HG03432 (cell line): ENCODE results near the gene CNIH3.
A peak's percentile ranks its signal among the peaks of the same experiment; 100 is the strongest.
"Not testable (repeated sequence)": the region's sequence is repeated elsewhere in the genome, so short reads cannot be mapped to it uniquely, and the experiment has no call there.

Source experiments
- ATAC-seq: cut with Tn5 transposase; IDR thresholded peaks from one replicate; pipeline ENCODE4 v1.9.1; 2021; ENCODE audit warnings: mild to moderate bottlenecking, moderate library complexity; ENCODE audit not compliant: unreplicated experiment

CNIH3 gene

DNA sequence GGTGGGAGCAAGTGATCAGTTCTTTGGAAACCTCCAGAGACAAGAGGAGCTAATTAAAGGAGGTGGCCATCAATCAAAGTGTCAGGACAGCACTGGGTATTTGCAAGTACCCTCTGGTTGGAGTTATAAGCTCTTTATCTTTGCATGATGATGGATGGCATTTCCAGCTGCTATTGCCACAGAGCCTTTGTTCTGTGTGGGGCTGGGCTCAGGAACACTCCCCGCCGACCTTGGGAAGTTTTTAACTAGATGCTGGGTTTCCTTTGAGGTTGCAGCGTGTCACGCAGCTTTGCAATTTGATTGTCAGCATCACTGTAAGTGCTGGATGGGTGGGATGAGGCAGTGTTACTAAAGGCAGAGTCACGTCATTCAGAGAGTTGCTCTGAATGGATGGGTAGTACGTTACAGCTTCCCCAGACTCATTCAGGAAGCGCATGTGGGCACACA is 68.9 kb downstream of the CNIH3 start:
- no peak for ATAC-seq

DNA sequence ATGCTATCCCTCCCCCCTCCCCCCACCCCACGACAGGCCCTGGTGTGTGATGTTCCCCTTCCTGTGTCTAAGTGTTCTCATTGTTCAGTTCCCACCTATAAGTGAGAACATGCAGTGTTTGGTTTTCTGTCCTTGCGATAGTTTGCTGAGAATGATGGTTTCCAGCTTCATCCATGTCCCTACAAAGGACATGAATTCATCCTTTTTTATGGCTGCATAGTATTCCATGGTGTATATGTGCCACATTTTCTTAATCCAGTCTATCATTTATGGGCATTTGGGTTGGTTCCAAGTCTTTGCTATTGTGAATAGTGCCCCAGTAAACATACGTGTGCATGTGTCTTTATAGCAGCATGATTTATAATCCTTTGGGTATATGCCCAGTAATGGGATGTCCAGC is 70.0 kb downstream of the CNIH3 start:
- not testable (repeated sequence) for ATAC-seq

DNA sequence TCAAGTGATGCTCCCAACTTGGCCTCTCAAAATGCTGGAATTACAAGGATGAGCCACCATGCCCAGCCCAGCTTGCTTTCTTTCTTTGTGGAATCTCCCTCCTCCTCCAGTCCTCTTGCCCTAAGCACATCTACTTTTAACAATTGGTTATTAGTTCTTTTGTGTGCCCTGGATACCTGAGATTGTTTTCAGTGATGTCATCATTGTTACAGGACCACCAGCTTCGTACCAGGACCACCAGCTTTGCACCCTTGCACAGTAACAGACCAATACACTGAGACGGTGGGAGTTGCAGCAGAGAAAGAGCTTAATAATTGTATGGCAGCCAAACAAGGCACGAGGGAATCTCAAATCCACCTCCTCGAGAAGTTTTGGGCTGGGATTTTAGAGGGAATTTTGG is 71.3 kb downstream of the CNIH3 start:
- no peak for ATAC-seq

GRCh38 chr1:224689374-224689773 is 73.3 kb downstream of the CNIH3 start:
- no peak for ATAC-seq

DNA sequence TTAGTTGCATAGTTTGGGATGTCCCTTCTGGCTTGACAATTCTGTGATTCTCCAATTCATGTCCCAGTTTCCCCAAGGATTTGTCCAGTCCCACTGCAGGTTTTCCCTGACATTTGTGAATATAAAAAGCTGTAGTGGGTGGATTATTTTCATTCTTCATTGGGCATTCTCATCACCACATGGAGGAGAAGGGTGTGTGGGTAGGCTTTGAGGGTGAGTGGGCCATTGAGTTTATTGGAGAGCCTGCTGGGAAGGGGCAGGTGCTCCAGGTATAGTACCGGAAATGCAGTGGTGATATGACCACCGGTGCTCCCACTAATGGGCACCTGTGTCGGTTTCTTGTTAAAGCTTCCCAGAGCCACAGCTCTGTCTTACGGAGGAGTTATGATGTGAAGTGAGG is 74.5 kb downstream of the CNIH3 start:
- ATAC-seq, result no peak

- ATAC-seq, result no peak
Measured at GRCh38 chr1:224691148-224691925, 75.2 kb downstream of the CNIH3 start.

- no peak for ATAC-seq
Measured at GRCh38 chr1:224694969-224695368, 78.9 kb downstream of the CNIH3 start.

DNA sequence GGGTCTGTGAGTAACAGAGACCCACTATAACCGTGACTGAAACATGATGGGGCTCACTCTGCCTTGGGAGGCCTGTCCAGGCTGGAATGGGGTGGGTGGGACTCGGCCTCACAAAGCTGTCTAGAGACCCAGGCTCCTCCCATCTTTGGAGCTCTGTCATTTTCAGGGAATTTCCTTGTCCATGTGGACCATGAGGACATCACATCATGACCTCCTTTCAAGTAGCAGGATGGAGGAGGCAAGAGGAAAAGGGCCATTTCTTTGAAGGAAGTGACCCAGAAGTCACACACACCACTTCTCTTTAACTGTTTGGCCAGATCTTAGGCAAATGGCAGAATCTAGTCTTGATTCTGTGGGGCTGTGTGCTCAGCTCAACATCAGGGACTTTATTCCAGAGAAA is 79.9 kb downstream of the CNIH3 start:
- no peak for ATAC-seq

DNA sequence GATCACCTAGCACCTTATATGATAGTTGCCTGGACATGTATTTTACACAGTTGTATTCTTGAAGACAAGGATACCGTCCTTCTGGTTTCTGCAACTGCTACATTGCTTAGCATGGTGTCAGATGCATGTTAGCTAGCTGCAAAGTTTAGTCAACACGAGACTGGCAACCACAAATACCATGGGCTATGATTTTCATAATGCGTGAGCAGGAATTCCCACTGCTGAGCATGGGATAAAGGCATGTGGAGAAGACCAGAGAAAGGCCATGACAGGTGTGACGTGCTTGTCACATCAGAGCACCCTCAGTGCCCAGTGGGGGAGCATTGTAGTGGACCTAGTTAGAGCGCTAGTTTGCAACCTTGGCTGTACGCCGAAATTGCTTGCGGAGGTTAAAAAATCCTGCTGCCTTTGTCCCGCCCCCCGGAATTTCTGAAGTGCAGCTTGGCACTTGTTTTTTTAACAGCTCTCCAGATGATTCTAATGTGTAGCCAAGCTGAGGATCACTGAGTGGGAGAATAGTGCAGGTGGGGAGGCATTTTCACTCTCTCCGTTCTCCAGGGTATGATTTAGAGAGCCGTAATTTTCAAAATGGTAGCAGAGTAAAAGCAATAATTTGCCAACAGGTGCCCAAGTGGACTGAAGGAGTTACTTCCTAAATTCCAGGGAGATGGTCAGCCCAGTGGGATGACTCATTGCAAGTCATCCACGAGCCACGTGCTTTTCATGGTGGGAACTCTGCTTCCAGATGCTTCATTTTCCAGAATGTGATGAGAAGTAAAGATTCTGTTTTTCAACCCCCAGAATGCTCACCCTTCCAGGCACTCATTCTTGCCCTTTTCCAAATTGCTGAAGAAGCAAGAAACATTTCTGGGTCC is 81.0 kb downstream of the CNIH3 start:
- ATAC-seq, result no peak

DNA sequence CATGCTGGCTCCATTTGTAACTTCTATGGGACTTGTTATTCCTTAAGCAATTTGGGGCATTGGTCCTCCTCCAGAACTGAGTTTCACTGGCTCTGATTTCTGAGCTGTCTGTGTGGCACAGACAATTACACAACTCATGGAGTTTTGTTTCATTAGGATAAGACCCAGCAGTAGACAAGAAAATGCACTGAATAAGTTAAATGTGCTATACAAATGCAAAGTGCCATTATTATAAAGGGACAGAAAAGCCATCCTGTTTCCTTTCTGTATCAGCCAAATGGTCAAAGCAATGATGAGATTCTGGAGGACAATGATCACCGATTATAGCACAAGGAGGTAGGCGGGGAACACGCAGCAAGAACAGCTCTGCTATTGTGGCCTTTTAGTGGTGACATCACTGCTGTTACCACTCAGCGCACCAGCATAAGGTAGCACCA is 81.9 kb downstream of the CNIH3 start:
- no peak for ATAC-seq

DNA sequence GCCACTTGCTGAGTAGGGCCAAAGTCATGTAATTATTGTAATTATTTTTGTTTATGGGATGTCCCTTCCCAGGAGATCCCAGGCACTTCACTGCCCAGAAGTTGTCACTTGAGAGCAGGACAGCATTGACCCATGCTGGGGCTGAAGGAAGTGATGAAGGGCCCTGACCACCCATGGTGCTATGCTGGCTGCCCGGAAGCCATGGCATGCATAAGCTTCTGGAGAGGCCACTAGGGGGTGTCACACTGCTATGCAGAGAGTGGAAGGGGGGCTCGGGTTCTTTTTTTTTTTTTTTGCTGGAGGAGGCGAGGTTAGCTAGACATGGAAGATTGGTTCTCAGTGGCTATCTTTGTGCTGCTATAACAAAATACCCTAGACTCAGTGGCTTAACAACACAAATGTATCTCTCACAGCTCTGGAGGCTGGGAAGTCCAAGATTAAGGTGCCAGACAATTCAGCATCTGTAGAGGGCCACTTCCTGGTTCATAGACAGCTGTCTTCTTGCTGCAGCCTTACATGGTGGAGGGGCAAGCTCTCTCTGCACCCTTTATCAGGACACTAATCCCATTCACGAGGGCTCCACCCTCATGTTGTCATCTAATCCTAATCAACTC is 84.9 kb downstream of the CNIH3 start:
- no peak for ATAC-seq

GRCh38 chr1:224703702-224704101 is 87.6 kb downstream of the CNIH3 start:
- ATAC-seq, result no peak

DNA sequence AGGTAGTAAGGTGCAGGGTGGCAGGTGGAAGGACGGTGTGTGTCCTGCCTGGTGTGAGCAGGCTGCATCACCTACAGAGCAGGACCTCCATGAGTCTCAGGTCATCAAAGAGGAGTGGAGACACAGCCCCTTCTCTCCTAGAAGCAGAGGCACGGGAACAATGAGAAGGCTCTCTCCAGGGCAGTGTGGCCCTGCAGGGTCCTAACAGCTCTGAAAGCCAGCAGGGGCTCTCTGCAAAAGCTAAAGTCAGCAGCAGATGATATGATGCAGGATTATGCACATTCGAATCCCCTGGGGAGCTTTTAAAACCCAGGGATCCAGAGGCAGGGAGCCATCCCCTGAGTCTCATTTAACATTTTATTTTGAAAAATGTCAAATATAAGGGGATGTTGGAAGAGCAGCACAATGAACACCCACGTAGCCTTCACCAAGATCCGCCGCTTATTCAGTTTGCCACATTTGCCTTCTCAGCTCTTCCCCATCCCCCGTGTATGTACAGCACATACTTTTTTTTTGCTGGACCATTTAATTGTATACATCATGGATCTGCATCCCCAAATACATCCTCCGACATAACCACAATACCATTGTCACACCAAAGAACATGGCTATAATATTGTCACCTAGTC is 88.1 kb downstream of the CNIH3 start:
- no peak for ATAC-seq

- ATAC-seq, result no peak
Measured at GRCh38 chr1:224705578-224705977, 89.5 kb downstream of the CNIH3 start.

GRCh38 chr1:224707843-224708725 is 92.0 kb downstream of the CNIH3 start:
- peak; percentile 43 for ATAC-seq

DNA sequence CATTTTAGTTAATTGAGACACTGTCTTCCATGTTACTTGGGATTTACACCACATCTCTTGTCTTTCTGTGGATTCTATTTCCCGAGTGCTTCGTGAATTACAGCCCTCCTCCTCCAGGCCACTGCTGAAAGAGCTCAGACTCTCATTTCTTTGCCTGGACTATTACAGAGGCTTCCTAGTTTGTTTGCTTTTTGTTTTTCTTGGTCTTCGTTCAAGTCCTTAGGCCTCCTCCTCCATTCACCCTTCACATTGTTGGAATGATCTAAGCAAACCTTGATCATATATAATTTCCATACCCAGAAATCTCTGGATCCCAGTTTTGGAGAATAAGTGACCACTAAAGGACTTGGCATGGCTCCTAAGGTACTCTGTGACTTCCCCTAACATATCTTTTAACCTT is 94.1 kb downstream of the CNIH3 start:
- no peak for ATAC-seq

DNA sequence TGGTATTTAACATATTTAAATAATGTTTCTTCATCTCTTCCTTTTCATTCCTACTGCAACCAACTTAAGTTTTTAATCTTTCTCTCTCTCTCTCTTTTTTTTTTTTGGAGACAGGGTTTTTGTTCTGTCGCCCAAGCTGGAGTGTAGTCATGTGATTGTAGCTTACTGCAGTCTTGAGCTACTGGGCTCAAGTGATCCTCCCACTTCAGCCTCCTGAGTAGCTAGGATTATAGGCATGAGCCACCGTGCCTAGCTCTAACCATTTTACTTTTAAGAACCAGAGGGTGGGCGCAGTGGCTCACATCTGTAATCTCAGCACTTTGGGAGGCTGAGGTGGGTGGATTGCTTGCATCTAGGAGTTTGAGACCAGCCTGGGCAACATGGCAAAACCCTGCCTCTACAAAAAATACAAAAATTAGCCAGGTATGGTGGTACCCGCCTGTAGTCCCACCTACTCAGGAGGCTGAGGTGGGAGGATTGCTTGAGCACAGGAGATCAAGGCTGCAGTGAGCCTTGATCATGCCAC is 95.2 kb downstream of the CNIH3 start:
- ATAC-seq, result not testable (repeated sequence)

DNA sequence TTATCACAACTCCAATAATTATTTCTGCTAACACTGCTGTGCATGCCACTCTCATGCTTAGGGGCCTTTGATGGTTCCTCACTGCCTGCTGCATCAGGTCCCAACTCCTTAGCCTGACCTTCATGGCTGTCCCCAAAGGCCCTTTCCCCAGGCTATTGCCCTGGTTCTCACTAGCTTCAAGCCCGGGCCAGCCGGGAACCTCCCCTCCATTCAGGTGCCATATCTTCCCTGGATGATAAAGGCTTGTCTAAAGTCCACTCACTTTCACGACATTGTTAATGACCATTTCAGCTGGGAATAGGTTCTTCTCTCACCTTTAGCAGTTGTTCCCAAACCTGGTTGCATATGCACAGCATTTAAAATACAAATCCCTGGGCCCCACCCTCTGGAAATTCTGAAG is 95.8 kb downstream of the CNIH3 start:
- no peak for ATAC-seq

- ATAC-seq, result no peak
Measured at GRCh38 chr1:224713228-224713627, 97.1 kb downstream of the CNIH3 start.

DNA sequence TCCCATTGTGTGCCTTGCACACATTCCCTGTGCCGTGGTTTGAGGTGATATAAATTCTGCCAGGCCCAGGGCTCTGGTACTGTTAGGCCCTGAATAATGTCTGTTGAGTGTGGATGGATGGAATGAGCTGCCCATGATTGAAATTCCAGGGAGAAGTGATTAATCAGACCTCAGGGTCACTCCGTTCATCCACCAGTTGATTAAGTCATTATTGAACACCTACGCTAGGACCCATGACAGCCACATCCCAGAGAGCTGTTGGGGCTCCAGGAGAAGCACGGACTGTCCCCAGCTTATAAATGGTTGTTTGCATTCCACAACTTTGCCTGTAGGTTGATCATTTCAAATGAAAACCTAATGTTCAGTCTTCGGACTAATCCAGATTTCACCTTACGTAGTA is 98.4 kb downstream of the CNIH3 start:
- no peak for ATAC-seq
